Fibroblast of skin of back (primary cell): ENCODE measurements around the gene DOCK8.

Experiments used
- DNase-seq: peaks from one replicate; pipeline ENCODE4 v3.0.0-alpha.2; 2013

Gene DOCK8

DNA sequence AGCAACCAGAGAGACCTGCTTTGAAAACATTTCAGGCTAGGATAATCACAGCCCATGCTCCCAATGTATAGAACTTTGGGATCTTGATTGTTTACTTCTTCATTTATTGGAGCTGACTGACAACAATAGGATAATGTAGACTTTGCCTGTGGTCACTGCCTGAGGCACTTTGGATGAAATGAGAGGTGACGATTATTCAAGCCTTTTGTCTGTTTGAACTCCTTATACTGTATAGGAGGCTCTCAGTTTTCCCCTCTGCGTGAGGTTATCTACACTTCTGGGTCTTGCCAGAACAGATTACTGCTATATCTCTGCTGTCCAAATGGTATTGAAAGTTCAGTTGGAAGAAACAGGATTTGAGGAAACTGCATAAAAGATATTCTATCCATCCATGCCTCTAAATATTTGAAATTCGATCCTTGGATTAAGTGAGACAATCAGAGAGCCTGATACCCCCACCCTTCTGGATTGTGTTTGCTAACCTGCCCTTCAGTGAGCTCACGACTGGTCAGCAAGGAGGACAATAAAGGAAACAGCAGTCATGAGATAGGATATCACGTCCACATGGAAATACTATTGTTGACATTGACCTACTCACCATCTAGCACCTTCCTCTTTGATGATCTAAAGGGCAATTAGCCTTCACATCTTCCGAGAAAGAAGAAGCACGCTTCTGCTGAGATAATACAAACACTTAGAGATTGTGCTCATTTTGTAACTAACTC is 98.1 kb downstream of the DOCK8 start:
- DNase-seq = no peak

GRCh38 chr9:316382-316965 is 101.8 kb downstream of the DOCK8 start:
- no peak for DNase-seq

GRCh38 chr9:318646-319045 is 104.0 kb downstream of the DOCK8 start:
- DNase-seq = no peak

GRCh38 chr9:324971-325370 is 110.3 kb downstream of the DOCK8 start:
- DNase-seq = no peak

DNA sequence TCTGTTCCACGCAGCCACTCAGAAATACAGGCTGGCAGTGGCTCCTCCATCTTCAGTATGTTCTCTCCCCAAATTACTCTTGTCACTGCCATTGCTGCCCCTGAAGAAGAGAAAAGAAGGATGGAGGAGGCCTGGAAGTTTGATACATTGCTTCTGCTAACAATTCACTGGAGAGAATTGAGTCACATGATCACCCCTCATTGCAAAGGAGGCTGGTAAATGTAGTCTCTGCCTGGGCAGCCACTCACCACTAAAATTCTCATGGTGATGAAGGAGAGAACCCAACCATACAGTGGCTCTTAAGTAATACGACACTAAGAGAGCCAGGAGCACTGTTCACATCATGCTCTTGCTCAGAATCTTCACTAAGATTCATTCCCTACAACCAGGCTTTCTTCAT is 112.0 kb downstream of the DOCK8 start:
- no peak for DNase-seq

- no peak for DNase-seq
These were observed 113.8 kb downstream of the DOCK8 start for GRCh38 chr9:328453-328852.

GRCh38 chr9:331197-331596 is 116.5 kb downstream of the DOCK8 start:
- no peak for DNase-seq

GRCh38 chr9:335373-335772 is 120.7 kb downstream of the DOCK8 start:
- no peak for DNase-seq

DNA sequence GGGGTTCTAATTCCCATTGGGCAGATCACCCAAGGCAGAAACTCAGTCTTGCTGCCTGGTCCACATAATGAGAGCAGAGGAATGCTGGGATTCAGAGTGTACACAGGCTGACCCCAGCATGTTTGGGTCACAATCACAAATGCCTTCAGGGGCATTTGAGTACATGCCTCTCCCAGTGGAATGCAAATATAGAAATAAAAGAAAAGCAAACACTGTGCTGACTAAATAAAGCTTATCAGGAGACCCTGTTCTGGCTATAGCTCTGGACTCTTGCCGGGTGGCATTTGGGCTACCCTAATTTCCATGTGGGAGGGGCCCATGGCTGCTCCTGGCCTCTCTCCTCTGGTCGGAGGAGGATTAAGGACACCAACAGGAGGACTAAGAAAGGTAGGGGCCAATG is 121.4 kb downstream of the DOCK8 start:
- DNase-seq = no peak

GRCh38 chr9:338602-339001 is 123.9 kb downstream of the DOCK8 start:
- no peak for DNase-seq

GRCh38 chr9:341634-342421 is 127.2 kb downstream of the DOCK8 start:
- DNase-seq = peak; percentile 1

DNA sequence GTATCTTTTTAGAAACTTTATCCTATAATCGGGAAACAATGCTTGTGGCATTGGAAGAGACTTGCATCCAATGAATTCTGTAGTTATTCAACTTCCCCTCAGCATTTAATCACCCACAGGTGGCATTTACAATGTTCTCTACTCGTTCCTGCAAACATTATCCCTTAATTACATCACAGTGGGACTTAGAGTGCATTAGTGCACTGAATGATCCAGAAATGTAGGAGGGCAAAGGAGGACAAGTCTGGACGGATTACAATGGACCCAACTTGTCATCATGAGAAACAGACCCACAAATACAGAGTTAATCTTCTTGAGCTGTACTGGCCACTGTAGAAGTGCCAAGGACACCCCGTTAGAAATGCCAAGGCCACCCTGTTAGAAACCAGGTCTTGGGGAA is 129.1 kb downstream of the DOCK8 start:
- DNase-seq = no peak

DNA sequence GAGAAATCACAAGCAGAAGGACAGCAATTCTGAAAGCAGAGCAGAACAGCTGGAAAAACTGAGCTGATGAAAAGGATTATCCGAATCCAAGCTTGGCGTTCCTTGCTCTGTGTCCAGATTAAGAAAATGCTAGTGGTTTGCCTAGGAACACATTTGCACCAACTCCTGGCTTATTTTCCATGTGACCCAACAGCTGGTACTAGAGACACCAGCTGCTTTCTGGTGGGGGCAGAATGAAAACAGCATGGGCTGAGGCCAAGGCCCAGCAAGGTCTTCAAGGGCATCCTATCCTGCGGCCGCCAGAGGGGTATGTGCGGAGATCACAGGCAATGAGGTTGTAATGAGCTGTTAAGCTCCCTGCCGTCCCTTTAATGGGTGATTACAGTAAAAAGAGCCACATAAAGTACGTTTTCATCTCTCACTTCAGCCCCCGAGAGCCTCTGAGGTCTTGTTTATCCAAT is 131.5 kb downstream of the DOCK8 start:
- no peak for DNase-seq

- peak; percentile 21 for DNase-seq
These were observed 133.1 kb downstream of the DOCK8 start for GRCh38 chr9:347667-348292.

- no peak for DNase-seq
These were observed 135.7 kb downstream of the DOCK8 start for GRCh38 chr9:350384-350783.

DNA sequence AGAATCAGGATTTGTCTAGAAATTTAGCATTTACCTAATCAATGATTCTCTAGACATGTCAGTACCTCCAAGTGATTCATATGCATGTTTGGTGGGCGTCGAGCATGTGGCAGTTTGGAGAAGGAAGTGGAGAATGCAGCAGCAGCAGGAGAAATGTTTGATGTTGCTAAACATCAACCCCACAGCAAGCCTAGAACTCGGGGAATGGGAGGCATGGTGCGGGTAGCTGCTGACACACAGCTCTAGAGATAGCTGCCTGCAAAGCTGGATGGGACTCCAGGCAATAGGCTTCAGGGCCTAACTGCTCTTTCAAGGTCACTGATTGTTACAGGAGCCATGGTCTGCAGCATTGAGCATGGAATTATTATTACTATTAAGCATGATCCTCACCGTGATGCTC is 137.3 kb downstream of the DOCK8 start:
- no peak for DNase-seq

DNA sequence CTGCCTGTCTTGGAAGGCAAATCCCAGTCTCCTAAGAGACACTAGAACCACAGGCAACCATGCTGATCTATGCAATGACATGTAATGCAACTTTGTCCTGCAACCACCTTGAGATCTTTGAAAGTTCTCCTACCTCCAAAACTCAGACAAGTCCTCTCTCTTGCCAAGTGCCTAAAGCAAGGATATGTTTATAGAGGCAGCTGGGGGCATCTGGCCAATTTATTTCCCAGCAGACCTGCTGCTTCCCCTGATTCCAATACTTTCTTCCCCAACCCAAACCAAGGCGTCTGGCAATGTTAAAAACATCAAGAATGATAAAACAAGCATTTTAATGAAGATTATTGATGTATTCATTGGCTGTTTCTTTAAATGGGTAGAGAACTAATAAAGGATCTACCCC is 138.4 kb downstream of the DOCK8 start:
- DNase-seq = no peak

- DNase-seq = no peak
These were observed 139.8 kb downstream of the DOCK8 start for GRCh38 chr9:354453-354852.

- DNase-seq = no peak
These were observed 142.9 kb downstream of the DOCK8 start for GRCh38 chr9:357560-357959.

- no peak for DNase-seq
These were observed 148.1 kb downstream of the DOCK8 start for GRCh38 chr9:362561-363273.

DNA sequence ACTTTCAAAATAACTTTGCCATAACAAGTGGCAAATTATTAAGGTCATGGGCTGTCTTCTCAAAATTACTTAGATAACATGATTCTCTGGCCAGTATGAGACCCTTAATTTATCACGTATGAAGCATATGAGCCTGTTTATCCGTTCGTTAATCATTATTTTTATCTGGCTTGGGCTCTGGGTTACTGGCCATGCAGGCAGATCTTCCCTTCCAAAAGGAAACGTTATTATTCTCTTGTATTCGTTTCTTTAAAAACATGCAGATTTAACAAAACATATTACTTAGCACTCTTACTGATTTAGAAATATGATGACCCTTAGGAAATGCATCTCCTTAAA is 148.6 kb downstream of the DOCK8 start:
- DNase-seq = no peak

DNA sequence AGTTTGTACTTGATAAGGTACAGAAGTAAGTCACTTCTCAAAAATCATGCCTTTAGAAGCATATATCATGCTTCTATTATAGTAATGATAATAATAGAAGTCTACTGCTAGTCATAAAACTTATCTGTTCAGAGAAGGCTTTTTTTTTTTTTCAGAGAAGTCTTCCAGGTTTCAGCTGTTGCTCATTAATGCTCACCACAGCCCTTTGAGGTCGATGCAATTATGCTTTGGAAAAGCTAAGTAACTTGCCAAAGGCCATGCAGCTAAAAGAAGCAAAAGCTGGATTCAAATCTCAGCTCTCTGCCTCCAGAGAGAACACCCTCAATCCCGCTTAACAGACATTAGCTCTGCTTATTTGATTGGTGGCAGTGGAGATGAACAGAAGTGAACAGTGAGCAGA is 150.8 kb downstream of the DOCK8 start:
- no peak for DNase-seq

- DNase-seq = no peak
These were observed 152.0 kb downstream of the DOCK8 start for GRCh38 chr9:366620-367019.
